Stimulated activated CD4-positive, alpha-beta T cell treated with anti-CD3 and anti-CD28 coated beads, Interleukin-1b, Interleukin-23, amount 100 ng/mL, for 24 hours (primary cell): ENCODE data around the gene C3orf80.
"Not testable (repeated sequence)": the region's sequence is repeated elsewhere in the genome, so short reads cannot be mapped to it uniquely, and the experiment has no call there.

Experiments
- DNase-seq, 4 experiments: peaks; one replicate each; pipeline ENCODE4 v3.0.0-alpha.2; 2020; ENCODE audit warnings: low read depth in 4 of 4, low spot score in 1 of 4

Gene C3orf80

GRCh38 chr3:160210799-160211221 is 14.4 kb upstream of the C3orf80 start:
- DNase-seq: no peak

DNA sequence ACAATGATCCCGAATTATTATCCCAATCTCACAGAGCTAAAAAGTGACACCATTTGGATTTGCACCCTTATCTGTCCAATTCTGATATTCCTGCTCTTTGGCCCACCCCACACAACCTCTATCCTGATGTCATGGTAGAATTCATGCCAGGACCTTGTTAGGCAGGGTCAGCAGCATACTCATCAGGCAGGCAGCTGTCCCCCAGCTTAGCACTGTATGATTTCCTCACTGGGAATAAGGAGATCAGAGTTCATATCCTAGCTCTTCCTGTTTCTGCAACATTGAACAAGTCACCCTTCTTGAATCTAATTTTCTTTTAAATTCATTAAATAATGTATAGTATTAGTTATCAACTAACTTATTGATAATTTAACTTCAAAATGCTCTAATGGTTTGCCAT is 12.0 kb upstream of the C3orf80 start:
- DNase-seq: no peak

- no peak for DNase-seq
Measured at GRCh38 chr3:160217675-160218074, 7.5 kb upstream of the C3orf80 start.

DNA sequence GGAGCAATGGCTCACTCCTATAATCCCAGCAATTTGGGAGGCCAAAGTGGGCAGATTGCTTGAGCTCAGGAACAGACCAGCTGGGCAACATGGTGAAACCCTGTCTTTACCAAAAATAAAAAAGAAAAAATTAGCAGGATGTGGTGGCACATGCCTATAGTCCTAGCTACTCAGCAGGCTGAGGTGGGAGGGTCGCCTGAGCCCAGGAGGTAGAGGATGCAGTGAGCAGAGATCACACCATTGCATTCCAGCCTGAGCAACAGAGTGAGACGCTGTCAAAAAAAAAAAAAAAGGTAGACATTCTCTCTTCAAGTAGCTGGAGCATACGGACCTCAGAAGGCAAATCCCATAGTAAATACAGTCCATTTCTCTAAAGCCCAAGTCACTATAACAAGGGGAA is 7.1 kb upstream of the C3orf80 start:
- no peak for DNase-seq

DNA sequence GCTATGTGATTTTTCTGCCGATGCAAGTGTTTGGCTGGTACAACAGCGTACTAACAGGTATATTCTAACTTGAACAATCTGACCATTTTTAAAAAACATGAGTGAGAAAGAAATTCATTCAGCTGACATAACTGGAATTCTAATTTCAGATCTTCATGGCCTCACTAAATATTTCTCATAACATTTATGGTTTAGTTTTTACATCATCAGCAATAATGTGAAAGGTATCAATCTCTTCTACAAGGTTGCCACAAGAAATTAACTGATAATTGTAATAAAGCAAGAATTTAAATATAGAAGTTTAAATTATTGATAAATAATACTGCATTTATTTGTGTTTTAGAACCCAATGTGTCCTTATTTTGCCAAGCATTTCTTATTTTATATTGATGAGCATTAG is 5.2 kb upstream of the C3orf80 start:
- DNase-seq: no peak

DNA sequence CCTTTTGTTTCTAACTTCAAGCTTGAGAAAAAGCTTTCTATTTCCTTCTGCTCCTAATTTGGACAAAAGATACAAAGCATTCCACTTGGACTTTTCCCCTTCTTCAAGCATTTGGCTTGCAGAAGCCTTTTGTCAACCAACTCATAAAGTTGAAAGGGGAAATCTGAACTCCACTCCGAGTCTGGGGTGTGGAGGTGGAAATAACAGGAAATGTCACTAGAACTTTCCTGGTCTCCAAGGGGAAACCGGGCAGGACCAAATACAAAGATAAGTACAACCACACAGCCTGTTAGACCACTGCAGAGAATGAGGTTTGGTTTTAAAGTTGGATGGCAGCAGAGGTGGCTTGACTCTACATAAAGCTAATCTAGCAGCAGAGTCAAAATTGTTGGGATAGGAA is 4.2 kb upstream of the C3orf80 start:
- DNase-seq: no peak

GRCh38 chr3:160224256-160224655 is 966 bp upstream of the C3orf80 start:
- no peak for DNase-seq

DNA sequence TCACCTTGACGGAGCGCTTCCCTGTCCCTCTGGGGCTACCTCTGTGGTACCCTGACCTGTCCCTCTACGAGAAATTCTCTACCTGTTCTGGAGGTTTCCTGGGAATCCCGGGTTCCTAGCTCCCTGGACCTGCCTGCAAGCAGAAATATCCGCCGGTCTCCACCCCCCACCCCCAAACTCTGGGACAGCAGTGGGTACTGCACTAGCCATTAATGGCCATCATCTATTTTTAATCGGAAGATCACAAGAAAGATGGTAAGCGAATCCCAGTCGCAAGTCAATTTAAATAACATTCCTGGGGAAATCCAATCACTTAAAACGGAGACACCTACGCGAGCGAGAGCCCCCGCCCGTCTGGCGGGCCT is 429 bp upstream of the C3orf80 start:
- DNase-seq: no peak

- DNase-seq: no peak
Measured at GRCh38 chr3:160226026-160226907, 1.0 kb downstream of the C3orf80 start.

GRCh38 chr3:160227419-160227818 is 2.2 kb downstream of the C3orf80 start:
- DNase-seq: no peak

- DNase-seq: no peak
Measured at GRCh38 chr3:160232014-160232413, 6.8 kb downstream of the C3orf80 start.

GRCh38 chr3:160240719-160241118 is 15.5 kb downstream of the C3orf80 start:
- DNase-seq: not testable (repeated sequence)

DNA sequence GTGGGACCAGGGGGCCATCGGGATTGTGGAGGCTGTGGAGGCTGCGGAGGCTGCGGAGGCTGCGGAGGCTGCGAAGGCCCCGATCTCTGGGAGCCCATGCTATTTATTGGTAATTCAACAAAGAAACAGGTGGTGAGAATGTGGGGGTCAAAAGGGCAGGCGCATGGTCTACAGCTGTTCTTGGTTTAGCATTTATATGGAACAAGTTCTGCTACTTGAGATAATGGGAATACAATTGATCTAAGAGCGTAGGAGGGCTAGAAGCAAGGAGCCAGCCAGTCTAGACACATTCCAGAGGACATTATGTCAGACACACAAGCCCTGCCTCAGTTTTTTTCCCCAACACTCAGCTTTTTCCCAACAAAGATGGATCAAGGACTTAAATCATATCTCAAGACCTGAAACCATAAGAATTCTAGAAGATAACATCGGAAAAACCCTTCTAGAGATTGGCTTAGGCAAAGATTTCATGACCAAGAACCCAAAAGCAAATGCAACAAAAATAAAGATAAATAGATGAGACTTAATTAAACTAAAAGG is 20.1 kb downstream of the C3orf80 start:
- no peak for DNase-seq

- no peak for DNase-seq
Measured at GRCh38 chr3:160247766-160248165, 22.5 kb downstream of the C3orf80 start.

DNA sequence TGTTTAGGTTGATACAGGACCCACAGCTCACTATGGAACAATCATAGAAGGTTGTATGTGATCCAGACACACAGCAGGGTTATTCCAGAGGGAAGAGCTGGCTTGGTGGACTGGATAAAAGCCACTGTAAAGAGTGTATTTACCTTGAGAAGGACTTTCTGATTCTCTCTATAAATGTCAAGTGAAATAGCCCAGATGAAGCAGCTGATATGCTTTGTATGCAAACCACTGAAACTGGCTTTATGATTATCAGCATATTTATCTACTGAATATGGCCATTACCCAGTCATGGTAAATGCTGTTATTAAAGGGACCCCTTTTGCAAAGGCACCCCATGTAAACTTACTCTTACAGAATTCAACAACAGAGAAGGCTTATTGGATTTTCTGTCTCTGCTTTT is 28.1 kb downstream of the C3orf80 start:
- no peak for DNase-seq

DNA sequence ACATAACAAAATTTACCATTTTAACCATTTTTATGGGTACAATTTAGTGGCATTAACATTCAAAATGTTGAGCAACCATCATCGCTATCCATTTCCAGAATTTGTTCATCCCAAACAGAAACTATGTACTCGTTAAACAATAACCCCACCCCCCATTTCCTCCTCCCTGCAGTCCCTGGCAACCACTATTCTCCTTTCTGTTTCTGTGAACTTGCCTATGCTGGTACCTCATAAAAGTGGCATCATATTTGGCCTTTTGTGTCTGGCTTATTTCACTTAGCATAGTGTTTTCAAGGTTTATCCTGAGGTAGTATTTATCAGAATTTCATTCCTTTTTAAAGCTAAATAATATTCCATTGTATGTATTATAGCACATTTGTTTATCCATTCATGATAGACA is 32.4 kb downstream of the C3orf80 start:
- DNase-seq: no peak

DNA sequence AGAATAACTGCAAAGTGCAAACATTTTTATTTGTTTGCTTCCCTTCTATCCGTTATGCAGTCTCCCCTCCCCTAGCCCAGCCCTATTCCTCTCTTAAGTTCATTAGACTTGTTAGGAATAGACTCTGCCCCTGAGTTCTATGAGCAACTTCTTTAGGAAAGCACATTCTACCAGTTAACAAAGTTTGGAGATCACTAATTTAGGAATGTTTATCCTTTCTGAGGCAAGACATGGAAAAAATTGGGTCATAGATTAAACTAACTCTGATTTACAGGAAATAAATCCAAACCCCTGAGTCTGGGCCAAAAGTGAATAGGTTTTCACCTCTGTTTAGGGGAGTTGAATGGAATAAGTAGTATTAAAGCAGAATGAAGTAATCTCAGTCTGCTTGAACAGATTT is 34.4 kb downstream of the C3orf80 start:
- DNase-seq: no peak

DNA sequence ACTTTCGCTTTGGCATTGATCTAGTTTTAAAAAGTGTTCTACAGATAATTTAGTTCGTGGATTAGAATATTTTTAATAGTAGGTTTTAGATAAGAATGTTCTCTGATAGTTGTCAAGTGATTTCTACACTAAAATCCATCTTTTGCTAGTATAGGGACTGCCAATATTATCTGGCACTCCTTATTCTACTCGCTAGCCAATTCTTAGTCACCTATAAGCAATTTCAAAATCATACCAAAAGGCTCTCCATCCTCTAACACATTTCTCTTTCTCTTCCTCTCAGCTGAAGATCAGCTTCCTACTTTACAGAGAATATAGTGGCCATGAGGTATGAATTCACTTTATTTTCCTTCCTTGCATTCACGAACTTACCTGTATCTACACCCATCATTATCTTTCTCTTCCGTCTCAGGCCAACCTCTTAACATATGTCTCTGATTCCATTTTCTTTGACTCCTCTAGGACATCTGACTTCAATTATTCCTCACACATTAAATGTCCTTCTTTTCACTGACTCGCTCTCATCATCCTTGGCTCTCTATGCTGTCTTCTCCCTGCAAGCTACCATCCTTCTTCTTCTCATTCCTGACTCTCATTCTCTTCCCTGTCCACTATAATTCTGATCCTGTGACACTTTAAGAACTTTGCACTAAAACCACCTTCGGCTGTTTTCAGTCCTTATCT is 35.5 kb downstream of the C3orf80 start:
- no peak for DNase-seq

DNA sequence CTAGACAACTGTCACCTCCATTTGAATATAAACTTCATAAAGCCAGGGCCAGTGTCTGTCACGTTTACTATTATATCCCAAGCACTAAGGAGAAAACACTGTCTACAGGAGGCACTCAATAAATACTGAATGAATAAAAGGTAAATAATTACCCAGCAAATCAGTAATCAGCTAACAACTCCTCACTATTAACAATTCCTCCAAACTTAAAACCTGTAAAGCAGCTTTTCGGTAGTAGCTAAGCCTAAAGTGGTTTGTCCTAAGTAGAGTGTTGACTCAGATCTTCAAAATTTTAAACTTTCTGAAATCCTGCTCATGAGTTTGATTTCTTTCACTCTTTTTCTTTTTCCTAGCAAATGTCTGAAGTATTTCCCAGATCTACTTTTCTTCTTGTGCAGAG is 39.9 kb downstream of the C3orf80 start:
- DNase-seq: no peak
